SIG-M5 treated with dmso at 0.1 percent for 504 hours (cell line): ENCODE measurements around the gene PCDHB4.
"Not testable (repeated sequence)": the region's sequence is repeated elsewhere in the genome, so short reads cannot be mapped to it uniquely, and the experiment has no call there.

Source experiments
- DNase-seq: peaks from one replicate; lab custom pipeline; 2025; ENCODE audit not compliant: unreplicated experiment; lab: John Stamatoyannopoulos, UW

The PCDHB4 gene

DNA sequence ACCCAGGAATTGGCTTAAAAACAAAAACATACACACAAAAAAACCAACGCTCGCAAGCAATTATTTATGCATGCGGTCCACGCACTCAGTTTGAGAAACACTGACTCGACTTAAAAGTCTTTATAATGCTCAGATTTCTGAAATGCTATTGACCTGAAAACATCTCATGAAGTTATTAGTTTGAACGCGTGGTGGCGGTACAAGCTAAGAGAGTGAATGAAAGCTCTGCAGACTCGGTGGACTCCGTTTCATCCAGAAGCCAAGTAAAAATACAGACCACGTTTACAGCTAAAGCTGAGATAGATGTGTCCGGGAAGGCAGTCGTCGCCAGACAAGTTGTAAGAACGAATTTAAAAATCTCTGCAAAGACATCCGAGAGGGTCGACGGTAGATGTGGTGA lies 28.2 kb downstream of the PCDHB4 start, which contains the start of gene PCDHB6:
Gene PCDHB6, plus strand, starts transcription at position 246 of the 400 bp plus-strand sequence. CDS start 201 bp downstream, outside the sequence.
- DNase-seq: no peak

DNA sequence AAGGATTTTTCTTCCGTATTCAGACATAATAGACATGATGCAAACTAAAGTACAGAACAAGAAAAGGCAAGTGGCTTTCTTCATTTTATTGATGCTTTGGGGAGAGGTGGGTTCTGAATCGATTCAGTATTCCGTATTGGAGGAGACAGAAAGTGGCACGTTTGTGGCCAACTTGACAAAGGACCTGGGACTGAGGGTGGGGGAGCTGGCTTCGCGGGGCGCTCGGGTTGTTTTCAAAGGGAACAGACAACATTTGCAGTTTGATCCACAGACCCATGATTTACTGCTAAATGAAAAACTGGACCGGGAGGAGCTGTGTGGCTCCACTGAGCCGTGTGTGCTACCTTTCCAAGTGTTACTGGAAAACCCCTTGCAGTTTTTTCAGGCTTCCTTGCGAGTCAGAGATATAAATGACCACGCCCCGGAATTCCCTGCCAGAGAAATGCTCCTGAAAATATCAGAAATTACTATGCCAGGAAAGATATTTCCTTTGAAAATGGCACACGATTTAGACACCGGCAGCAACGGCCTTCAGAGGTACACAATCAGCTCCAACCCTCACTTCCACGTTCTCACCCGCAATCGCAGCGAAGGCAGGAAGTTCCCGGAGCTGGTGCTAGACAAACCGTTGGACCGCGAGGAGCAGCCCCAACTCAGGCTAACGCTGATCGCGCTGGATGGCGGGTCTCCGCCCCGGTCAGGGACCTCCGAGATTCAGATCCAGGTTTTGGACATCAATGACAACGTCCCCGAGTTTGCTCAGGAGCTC lies 28.8 kb downstream of the PCDHB4 start:
- no peak for DNase-seq

DNA sequence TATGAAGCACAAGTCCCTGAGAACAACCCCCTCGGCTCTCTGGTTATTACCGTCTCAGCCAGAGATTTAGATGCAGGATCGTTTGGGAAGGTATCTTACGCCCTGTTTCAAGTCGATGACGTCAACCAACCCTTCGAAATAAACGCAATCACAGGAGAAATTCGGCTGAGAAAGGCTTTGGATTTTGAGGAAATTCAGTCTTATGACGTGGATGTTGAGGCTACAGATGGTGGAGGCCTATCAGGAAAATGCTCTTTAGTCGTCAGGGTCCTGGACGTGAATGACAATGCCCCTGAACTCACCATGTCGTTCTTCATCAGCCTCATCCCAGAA lies 29.3 kb downstream of the PCDHB4 start:
- DNase-seq: no peak

DNA sequence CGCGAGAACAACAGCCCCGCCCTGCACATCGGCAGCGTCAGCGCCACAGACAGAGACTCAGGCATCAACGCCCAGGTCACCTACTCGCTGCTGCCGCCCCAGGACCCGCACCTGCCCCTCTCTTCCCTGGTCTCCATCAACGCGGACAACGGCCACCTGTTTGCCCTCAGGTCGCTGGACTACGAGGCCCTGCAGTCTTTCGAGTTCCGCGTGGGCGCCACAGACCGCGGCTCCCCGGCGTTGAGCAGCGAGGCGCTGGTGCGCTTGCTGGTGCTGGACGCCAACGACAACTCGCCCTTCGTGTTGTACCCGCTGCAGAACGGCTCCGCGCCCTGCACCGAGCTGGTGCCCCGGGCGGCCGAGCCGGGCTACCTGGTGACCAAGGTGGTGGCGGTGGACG lies 30.0 kb downstream of the PCDHB4 start:
- not testable (repeated sequence) for DNase-seq

DNA sequence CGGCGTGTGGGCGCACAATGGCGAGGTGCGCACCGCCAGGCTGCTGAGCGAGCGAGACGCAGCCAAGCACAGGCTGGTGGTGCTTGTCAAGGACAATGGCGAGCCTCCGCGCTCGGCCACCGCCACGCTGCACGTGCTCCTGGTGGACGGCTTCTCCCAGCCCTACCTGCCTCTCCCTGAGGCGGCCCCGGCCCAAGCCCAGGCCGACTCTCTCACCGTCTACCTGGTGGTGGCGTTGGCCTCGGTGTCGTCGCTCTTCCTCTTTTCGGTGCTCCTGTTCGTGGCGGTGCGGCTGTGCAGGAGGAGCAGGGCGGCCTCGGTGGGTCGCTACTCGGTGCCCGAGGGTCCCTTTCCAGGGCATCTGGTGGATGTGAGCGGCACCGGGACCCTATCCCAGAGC lies 30.5 kb downstream of the PCDHB4 start:
- not testable (repeated sequence) for DNase-seq

DNA sequence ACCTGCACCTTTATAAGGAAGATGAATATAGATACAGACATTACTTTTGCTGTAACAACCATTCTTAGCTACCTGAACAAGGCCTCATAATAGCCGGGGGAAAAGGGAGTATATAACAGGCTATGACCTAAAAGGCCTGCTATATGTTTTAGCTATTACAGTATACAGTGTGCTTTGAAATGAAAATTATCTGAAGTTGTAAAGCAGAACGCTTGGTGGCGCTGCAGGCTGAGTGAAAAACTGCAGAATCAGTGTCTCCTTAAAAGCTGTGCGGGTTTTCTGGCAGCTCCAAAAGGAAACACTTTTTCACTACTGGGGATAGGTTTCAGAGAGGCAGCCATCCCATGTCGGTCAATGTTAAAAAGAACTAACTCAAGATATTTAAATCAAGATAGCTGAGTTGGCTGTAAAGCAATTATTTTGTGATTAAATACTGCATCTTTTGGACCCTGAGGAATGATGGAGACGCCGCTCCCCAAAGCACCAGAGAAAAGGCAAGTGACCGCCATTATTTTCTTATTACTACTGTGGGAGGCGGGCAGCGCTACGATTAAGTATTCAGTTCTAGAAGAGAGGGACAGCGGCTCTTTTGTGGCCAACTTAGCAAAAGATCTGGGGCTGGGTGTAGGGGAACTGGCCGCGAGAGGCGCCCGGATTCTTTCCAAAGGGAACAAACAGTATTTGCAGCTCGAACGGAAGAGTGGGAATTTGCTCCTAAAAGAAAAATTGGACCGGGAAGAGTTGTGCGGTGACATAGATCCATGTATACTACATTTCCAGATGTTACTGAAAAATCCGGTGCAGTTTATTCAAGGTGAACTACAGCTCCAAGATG lies 34.1 kb downstream of the PCDHB4 start:
- no peak for DNase-seq

DNA sequence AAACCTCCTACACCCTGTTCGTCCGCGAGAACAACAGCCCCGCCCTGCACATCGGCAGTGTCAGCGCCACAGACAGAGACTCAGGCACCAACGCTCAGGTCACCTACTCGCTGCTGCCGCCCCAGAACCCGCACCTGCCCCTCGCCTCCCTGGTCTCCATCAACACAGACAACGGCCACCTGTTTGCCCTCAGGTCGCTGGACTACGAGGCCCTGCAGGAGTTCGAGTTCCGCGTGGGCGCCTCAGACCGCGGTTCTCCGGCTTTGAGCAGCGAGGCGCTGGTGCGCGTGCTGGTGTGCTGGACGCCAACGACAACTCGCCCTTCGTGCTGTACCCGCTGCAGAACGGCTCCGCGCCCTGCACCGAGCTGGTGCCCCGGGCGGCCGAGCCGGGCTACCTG lies 35.7 kb downstream of the PCDHB4 start:
- not testable (repeated sequence) for DNase-seq

DNA sequence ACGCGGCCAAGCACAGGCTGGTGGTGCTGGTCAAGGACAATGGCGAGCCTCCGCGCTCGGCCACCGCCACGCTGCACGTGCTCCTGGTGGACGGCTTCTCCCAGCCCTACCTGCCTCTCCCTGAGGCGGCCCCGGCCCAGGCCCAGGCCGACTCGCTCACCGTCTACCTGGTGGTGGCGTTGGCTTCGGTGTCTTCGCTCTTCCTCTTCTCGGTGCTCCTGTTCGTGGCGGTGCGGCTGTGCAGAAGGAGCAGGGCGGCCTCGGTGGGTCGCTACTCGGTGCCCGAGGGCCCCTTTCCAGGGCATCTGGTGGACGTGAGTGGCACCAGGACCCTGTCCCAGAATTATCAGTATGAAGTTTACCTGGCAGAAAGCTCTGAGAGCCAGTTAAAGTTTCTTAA lies 36.3 kb downstream of the PCDHB4 start:
- DNase-seq: not testable (repeated sequence)

DNA sequence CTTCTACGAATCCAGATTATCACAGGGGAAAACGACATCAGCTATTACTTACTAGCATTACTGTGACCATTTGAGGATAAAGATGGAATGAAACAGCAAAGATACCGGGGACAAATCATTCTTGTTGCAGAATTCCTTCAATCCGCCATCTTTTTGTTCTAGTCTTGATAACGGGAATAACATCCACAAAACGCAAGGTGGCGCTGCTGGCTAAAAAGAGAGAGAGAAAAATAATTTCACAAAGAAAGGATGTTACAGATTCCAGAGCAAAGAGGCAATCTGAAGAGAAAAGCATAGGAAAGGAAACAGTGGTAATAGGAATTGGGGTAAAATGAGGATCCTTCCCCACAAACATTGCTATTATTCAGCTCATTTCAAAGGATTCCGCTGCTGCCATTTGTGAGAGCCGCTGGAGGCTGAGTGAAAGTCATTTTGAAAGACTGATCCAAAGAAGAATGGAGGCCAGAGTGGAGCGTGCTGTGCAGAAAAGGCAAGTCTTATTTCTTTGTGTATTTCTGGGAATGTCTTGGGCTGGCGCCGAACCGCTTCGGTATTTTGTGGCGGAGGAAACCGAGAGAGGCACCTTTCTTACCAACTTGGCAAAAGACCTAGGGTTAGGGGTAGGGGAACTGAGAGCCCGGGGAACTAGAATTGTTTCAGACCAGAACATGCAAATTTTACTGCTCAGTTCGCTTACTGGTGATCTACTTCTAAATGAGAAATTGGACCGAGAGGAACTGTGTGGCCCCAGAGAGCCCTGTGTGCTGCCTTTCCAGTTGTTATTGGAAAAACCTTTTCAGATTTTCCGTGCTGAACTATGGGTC lies 51.0 kb downstream of the PCDHB4 start, which contains the start of gene PCDHB7:
Gene PCDHB7, plus strand, starts transcription at position 264 of the 824 bp plus-strand sequence. Its CDS starts 192 bp downstream, at position 456.
- no peak for DNase-seq

DNA sequence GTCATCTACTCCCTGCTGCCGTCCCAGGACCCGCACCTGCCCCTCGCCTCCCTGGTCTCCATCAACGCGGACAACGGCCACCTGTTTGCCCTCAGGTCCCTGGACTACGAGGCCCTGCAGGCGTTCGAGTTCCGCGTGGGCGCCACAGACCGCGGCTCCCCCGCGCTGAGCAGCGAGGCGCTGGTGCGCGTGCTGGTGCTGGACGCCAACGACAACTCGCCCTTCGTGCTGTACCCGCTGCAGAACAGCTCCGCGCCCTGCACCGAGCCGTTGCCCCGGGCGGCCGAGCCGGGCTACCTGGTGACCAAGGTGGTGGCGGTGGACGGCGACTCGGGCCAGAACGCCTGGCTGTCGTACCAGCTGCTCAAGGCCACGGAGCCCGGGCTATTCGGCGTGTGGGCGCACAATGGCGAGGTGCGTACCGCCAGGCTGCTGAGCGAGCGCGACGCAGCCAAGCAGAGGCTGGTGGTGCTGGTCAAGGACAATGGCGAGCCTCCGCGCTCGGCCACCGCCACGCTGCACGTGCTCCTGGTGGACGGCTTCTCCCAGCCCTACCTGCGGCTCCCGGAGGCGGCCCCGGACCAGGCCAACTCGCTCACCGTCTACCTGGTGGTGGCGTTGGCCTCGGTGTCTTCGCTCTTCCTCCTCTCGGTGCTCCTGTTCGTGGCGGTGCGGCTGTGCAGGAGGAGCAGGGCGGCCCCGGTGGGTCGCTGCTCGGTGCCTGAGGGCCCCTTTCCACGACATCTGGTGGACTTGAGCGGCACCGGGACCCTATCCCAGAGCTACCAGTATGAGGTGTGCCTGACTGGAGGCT lies 52.9 kb downstream of the PCDHB4 start:
- DNase-seq: not testable (repeated sequence)
